Measurements from ENCODE around the gene ACP6.

The ACP6 gene

DNA sequence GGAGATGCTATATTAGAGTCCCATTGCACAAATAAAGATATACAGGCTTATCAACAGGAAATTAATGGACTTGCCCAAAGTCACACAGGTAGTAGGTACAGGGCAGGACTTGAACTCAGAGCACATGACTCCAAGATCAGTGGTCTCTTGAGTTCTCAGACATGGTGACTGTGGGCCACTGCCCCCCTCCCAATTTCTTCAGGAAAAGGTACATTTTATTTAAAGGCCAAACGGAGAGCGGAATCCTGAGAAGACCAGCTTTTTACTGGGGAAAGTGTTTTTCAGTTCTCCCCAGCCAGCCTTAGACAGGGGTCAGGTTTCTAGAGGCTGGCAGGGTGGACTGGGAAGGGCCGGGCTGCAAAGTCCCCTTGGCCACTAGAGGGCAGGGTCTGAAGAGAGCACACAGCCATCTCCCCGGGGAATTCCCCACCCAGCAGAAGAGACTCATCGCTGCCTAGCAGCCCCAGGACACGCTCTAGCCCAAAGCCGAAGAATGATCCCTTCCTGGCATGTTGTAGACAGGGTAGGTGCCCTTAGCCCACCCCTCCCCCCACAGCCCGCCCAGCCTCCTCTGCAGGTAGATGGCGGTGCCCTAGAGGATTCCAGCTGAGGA, 29.7 kb downstream of the ACP6 start:
- Histone ChIP-seq H3K4me3 (no peak overlapping the region), H3K4me1 (no peaks in the 10 kb centered on the region), H3K36me3 (replicated peaks) (peaks cover 4% of the 10 kb centered on the region; the same call in 1 of the 2 replicates), H3K9me3 (no peaks in the 10 kb centered on the region), H3K27me3 (ENCODE audit: low read depth) (no peaks in the 10 kb centered on the region)
- in situ Hi-C loops (cut with MboI; ENCODE audit: low sequenced_read_pairs): loop anchor here (5.0 kb wide), 1 partner anchor 252 kb away; no protein-coding TSS in a partner anchor
- peak; percentile 81 to 93 for DNase-seq (ENCODE audit: low spot score in 2 of 2)

DNA sequence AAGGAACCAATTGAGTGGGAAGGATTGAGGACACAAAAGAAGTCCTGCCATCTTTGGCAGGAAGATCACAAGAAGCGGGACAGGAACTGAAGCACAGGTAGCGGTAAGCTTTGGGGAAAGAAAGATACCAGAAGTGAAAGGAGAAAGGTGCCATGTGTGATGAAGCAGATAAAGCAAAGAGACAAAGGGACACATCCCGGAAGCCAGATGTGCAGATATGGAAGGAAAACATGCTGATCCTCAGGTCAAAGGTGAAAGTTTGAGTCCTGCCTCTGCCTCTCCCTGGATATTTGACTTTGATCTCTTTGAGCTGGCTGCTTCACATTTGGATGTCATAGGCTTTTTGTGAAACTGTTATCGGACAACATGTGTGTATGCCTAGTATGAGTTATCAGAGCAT, 34.0 kb downstream of the ACP6 start:
- DNase-seq (ENCODE audit: low spot score in 2 of 2): no peak
- no peaks in the 10 kb centered on the region for H3K36me3 ChIP-seq (replicated peaks)
- no peaks in the 10 kb centered on the region for H3K9me3 ChIP-seq
- in situ Hi-C loops (cut with MboI; ENCODE audit: low sequenced_read_pairs): no loop called here
- H3K27me3 ChIP-seq (ENCODE audit: low read depth): no peaks in the 10 kb centered on the region
- H3K4me1 ChIP-seq: no peaks in the 10 kb centered on the region
- H3K4me3 ChIP-seq: no peak overlapping the region

DNA sequence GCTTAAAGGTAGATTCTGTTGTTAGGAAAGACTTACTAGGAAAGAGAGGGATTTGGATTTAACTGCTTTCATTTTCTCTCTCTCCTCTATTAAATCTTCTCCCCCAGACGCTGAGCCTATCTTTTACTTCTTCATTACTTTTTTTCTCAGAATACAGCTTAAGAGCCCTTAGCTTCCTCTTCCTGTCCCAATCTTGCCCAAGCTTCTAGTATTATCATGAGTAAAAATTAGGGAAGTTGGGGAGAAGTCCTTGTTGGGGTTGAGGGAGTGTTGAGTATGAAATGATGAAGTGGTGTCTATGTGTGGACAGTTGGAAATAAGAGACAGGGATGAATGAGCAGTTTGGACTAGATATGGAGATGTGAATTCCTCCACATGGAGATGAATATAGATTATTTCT, 35.0 kb downstream of the ACP6 start:
- H3K4me1 ChIP-seq: no peaks in the 10 kb centered on the region
- in situ Hi-C loops (cut with MboI; ENCODE audit: low sequenced_read_pairs): no loop called here

DNA sequence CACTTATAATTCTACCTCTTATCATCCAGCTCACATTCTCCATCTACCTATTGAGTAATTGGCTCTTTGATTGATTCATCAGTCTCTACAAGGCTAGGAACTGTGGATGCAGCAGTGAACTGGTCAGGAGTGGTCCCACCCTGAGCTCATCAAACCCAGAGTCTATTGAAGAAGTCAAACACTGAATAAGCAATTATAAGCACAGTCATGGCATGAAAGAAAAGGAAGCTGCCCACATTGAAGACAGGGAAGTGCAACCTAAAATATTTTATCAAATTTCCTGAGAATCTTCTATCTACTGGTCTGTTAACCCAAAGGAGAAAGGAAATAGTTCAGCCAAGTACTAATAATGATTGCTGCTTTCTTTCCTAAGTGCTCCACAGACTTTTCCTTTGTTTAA, 35.7 kb downstream of the ACP6 start:
- in situ Hi-C loops (cut with MboI; ENCODE audit: low sequenced_read_pairs): no loop called here
- Histone ChIP-seq H3K4me3 (no peak overlapping the region), H3K36me3 (replicated peaks) (no peaks in the 10 kb centered on the region), H3K9me3 (no peaks in the 10 kb centered on the region), H3K4me1 (no peaks in the 10 kb centered on the region), H3K27me3 (ENCODE audit: low read depth) (no peaks in the 10 kb centered on the region)
- DNase-seq (ENCODE audit: low spot score in 2 of 2): no peak

More for the DNA sequence above, 35.0 kb downstream of the ACP6 start:
- Histone ChIP-seq H3K9me3 (no peaks in the 10 kb centered on the region), H3K27me3 (ENCODE audit: low read depth) (no peaks in the 10 kb centered on the region), H3K4me3 (no peak overlapping the region), H3K36me3 (replicated peaks) (no peaks in the 10 kb centered on the region)
- DNase-seq (ENCODE audit: low spot score in 2 of 2): no peak

DNA sequence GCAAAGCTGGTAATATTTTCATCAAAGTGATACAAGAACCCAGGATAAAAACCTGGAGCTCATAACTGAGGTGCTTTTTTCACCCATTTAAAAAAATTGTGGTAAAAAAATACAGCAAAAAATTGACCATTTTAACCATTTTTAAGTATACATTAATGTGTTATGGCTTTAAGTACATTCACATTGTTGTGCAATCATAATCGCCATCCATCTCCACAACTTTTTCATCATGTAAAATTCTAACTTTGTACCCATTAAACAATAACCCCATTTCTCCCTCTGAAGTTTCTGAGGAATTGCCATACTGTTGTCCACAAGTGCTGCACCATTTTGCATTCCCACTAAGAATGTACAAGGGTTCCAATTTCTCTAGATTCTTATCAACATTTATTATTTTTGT, 36.6 kb downstream of the ACP6 start:
- Histone ChIP-seq H3K27me3 (ENCODE audit: low read depth) (no peaks in the 10 kb centered on the region), H3K9me3 (no peaks in the 10 kb centered on the region), H3K36me3 (replicated peaks) (no peaks in the 10 kb centered on the region), H3K4me3 (no peak overlapping the region), H3K4me1 (no peaks in the 10 kb centered on the region)
- in situ Hi-C loops (cut with MboI; ENCODE audit: low sequenced_read_pairs): no loop called here
- DNase-seq (ENCODE audit: low spot score in 2 of 2): no peak

DNA sequence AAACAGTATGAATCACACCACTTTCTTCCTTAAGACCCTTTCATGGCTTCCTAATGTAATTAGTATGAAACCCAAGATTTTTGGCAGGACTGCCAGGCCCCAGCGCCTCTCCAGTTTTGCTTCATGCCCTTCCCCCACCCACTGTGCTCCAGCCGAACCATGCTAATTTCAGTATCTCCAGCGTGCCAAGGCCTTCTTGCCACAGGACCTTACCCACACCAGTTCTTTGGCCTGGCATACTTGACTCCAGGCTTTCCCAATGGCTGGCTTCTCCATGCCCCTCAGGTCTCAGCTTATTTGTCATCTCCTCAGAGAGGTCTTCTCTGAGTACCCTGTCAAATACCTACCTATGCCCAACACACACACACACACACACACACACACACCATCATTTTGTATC, 38.5 kb downstream of the ACP6 start:
- Histone ChIP-seq H3K4me1 (no peaks in the 10 kb centered on the region), H3K9me3 (no peaks in the 10 kb centered on the region), H3K36me3 (replicated peaks) (no peaks in the 10 kb centered on the region; the same call in 1 of the 2 replicates), H3K4me3 (no peak overlapping the region), H3K27me3 (ENCODE audit: low read depth) (no peaks in the 10 kb centered on the region)
- no peak for DNase-seq (ENCODE audit: low spot score in 2 of 2)
- in situ Hi-C loops (cut with MboI; ENCODE audit: low sequenced_read_pairs): no loop called here

DNA sequence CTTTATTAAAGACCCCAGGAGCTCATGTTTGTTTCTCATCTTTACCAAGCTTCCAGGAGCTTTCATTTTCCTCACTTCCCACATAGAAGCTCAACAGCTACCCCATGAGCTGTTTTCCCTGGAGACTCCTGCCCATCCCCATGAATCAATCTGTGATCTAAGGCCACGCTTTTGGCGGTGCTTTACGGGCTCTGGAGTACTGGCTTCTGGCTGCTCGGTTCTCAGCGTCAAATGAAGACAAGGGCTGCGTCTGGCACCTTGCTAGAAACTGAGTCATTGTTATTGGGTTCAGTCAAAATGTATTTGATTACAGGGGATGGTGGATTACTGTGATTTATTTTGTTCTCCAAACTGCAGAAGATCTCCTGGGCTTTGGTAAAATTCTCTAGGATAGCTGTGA, 39.9 kb downstream of the ACP6 start:
- no peaks in the 10 kb centered on the region for H3K4me1 ChIP-seq
- H3K27me3 ChIP-seq (ENCODE audit: low read depth): no peaks in the 10 kb centered on the region
- no peaks in the 10 kb centered on the region; the same call in 1 of the 2 replicates for H3K36me3 ChIP-seq (replicated peaks)
- DNase-seq (ENCODE audit: low spot score in 2 of 2): no peak
- H3K4me3 ChIP-seq: no peak overlapping the region
- H3K9me3 ChIP-seq: no peaks in the 10 kb centered on the region
- in situ Hi-C loops (cut with MboI; ENCODE audit: low sequenced_read_pairs): no loop called here

DNA sequence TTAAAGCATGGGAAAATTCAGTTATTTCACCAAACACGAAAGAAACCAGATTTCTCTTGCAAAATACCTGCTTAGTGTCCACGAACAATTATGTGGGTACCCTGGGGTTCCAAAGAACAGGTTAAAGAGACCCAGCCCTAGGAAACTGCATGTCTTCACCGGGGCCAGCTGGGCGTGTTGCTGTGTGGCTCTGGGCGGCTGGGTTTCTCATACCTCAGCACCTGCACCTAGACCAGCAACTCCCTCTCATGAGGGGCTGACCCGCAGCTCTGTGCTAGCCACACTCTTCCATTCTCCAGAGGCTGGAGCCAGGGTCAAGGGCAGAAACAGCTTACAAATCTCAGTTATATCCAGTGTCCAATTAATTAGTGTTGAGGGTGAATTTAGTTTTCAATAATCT, 40.3 kb downstream of the ACP6 start:
- Histone ChIP-seq H3K36me3 (replicated peaks) (no peaks in the 10 kb centered on the region; the same call in 1 of the 2 replicates), H3K4me3 (no peak overlapping the region)
- no peak for DNase-seq (ENCODE audit: low spot score in 2 of 2)

DNA sequence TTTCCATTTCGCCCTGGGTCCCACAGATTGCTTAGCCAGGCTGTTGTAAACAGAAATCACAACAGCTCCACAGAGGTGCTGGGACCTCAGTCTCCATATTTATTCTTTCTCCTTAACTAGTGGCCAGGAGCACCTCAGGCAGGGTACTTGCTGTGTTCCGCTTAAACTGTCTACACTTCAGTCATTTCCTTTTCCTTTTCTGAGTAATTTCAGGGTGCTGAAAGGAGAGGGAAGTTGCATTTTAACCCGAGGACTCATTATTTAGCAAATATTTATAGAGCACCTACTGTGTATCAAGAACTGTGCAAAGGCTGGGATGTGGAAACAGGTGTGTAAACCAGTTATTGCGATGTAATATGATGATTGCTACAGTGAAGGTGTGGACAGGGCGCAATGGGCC, 41.9 kb downstream of the ACP6 start:
- Histone ChIP-seq H3K27me3 (ENCODE audit: low read depth) (no peaks in the 10 kb centered on the region), H3K4me3 (no peak overlapping the region), H3K9me3 (no peaks in the 10 kb centered on the region), H3K4me1 (no peaks in the 10 kb centered on the region), H3K36me3 (replicated peaks) (peaks cover 13% of the 10 kb centered on the region)
- no peak for DNase-seq (ENCODE audit: low spot score in 2 of 2)
- in situ Hi-C loops (cut with MboI; ENCODE audit: low sequenced_read_pairs): loop anchor here (10.0 kb wide), 1 partner anchor 354 kb away; no protein-coding TSS in a partner anchor

More for the DNA sequence above, 40.3 kb downstream of the ACP6 start:
- H3K27me3 ChIP-seq (ENCODE audit: low read depth): no peaks in the 10 kb centered on the region
- in situ Hi-C loops (cut with MboI; ENCODE audit: low sequenced_read_pairs): no loop called here
- no peaks in the 10 kb centered on the region for H3K4me1 ChIP-seq
- no peaks in the 10 kb centered on the region for H3K9me3 ChIP-seq

DNA sequence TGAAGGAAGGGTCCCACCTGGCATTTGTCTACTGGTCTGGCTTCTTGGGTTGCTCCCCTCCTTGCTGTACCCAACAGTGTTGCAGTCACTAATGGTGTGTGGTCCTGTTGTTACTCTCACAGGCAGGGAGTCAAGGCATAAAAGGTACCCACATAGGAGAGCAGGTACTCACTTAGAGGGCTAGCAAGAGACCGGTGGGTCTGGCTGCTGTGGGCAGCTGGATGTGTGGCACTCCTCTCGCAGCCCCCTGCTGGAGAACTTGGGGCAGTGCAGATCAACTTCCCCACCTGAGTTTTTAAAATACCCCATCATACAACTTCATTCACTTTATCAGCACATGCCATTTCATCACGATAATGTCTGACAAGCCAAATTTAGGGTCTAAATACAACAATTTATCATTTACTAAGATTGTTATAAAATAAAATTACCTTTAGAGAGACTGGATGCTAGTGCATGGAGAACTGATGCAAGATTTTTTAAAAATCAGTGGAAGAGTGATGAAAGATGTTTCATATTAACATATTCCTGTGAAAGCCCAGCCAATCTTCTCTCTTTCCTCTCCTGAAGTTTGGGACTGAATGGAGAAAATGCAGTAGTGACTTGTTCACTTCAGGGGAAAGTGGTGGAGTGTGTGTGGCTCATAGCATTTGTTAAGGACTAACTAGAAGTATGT, 42.8 kb downstream of the ACP6 start:
- Histone ChIP-seq H3K4me3 (no peak overlapping the region), H3K27me3 (ENCODE audit: low read depth) (no peaks in the 10 kb centered on the region), H3K4me1 (no peaks in the 10 kb centered on the region), H3K9me3 (no peaks in the 10 kb centered on the region), H3K36me3 (replicated peaks) (peaks cover 16% of the 10 kb centered on the region)
- in situ Hi-C loops (cut with MboI; ENCODE audit: low sequenced_read_pairs): loop anchor here (10.0 kb wide), 1 partner anchor 353 kb away; no protein-coding TSS in a partner anchor
- peak; percentile 22 to 68 for DNase-seq (ENCODE audit: low spot score in 2 of 2)

DNA sequence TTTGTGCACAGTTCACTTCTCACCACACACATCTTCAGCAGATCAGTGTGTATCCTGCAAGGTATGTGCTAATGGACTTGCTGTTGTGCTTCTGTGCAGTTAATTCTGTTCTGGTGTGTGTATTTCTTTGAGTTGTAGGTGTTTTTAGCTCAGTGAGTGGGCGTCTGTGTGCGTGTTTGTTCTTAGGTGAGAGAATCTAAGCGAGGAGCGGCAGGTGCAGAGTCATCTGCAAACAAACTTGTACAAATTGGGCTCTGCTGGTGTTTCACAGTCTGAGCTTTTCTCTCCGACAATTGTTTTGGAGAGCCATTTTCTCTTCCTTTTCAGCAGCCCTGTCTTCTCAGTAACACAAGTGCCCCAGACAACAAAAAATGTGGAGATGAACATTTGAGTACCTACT, 43.6 kb downstream of the ACP6 start:
- no peak for DNase-seq (ENCODE audit: low spot score in 2 of 2)
- in situ Hi-C loops (cut with MboI; ENCODE audit: low sequenced_read_pairs): loop anchor here (10.0 kb wide), 1 partner anchor 352 kb away; no protein-coding TSS in a partner anchor

DNA sequence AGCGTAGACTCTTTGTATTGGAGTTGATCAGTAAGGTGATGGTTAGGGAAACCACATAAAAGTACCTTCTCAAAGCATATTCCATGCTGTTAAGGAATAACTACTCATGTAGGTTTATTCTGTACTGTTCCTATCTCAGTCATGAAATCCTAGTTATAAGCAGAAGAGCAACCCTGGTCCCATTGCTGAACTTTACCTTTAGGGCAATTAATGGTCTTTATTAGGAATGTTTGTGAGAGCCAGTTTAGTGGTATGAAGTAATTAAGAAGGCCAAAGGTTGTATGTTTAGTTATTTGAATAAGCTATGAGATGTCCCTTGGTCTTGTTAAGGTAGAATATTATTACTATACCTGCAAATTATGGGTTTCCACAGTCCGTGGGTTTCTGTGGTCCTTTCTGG, 44.0 kb downstream of the ACP6 start:
- H3K4me1 ChIP-seq: no peaks in the 10 kb centered on the region
- H3K4me3 ChIP-seq: no peak overlapping the region
- no peaks in the 10 kb centered on the region for H3K27me3 ChIP-seq (ENCODE audit: low read depth)
- peaks cover 25% of the 10 kb centered on the region for H3K36me3 ChIP-seq (replicated peaks)
- H3K9me3 ChIP-seq: no peaks in the 10 kb centered on the region
- no peak for DNase-seq (ENCODE audit: low spot score in 2 of 2)
- in situ Hi-C loops (cut with MboI; ENCODE audit: low sequenced_read_pairs): loop anchor here (10.0 kb wide), 1 partner anchor 351 kb away; no protein-coding TSS in a partner anchor

More for the DNA sequence above, 43.6 kb downstream of the ACP6 start:
- no peaks in the 10 kb centered on the region for H3K9me3 ChIP-seq
- H3K4me3 ChIP-seq: no peak overlapping the region
- no peaks in the 10 kb centered on the region for H3K4me1 ChIP-seq
- H3K27me3 ChIP-seq (ENCODE audit: low read depth): no peaks in the 10 kb centered on the region
- peaks cover 20% of the 10 kb centered on the region for H3K36me3 ChIP-seq (replicated peaks)

DNA sequence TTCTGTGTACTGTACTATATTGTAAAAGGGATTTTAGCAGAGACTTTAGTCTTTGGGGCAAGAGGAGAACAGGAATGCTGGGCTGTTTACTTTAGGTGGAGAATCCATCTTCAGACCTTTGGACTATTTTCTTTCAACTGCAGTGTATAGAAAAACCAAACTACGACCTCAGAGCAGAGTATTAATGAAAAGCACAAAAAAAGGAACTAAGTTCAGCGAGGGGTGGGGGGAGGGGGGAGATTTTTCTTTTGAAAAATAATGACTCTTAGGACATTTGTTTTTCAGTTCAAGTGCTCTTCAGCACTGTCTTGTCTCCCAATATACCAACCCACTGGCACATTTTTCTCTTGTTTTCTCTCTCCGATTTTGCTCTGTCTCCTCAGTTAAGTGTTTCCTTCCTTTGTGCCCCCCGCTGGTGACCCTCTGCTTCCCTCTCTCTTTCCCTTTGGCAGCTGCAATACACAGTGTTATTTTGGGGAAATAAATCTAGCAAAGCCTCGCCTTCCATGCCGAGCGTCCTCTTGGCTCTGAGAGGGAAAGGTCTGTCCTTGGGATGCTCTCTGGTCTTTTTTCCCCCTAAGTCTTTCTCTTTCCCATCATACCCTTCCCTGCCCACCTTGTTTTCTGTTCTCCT, 44.8 kb downstream of the ACP6 start:
- Histone ChIP-seq H3K4me3 (no peak overlapping the region), H3K4me1 (no peaks in the 10 kb centered on the region), H3K27me3 (ENCODE audit: low read depth) (no peaks in the 10 kb centered on the region), H3K9me3 (no peaks in the 10 kb centered on the region), H3K36me3 (replicated peaks) (peaks cover 33% of the 10 kb centered on the region)
- in situ Hi-C loops (cut with MboI; ENCODE audit: low sequenced_read_pairs): loop anchor here (10.0 kb wide), 1 partner anchor 351 kb away; no protein-coding TSS in a partner anchor
- DNase-seq (ENCODE audit: low spot score in 2 of 2): no peak

DNA sequence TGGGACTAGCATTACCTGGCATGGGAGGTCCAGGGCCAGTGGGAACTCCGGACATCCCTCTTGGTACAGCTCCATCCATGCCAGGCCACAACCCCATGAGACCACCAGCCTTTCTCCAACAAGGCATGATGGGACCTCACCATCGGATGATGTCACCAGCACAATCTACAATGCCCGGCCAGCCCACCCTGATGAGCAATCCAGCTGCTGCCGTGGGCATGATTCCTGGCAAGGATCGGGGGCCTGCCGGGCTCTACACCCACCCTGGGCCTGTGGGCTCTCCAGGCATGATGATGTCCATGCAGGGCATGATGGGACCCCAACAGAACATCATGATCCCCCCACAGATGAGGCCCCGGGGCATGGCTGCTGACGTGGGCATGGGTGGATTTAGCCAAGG, 45.8 kb downstream of the ACP6 start:
- H3K9me3 ChIP-seq: no peaks in the 10 kb centered on the region
- no peak for DNase-seq (ENCODE audit: low spot score in 2 of 2)
- H3K4me1 ChIP-seq: no peaks in the 10 kb centered on the region
- no peak overlapping the region for H3K4me3 ChIP-seq
- in situ Hi-C loops (cut with MboI; ENCODE audit: low sequenced_read_pairs): loop anchor here (10.0 kb wide), 1 partner anchor 350 kb away; no protein-coding TSS in a partner anchor
- H3K36me3 ChIP-seq (replicated peaks): peaks cover 40% of the 10 kb centered on the region
- H3K27me3 ChIP-seq (ENCODE audit: low read depth): no peaks in the 10 kb centered on the region

Data from HAP-1 (cell line).